Activated CD4-positive, alpha-beta T cell treated with anti-CD3 and anti-CD28 coated beads, Interleukin-2, amount 10 ng/mL, durations not matched to agents 7 days and 5 days (primary cell): ENCODE measurements around the gene RAB3GAP1. TPM values are rescaled to one million over a fixed set of nuclear protein-coding genes. Genes with fewer than 3 reads are reported as not detected.

Experiments used
- CTCF ChIA-PET: fragments of 350-600 bp; sonication (Branson Sonifier 250); formaldehyde crosslinking; loops from one replicate; lab custom pipeline; 2021; ENCODE audit warnings: antibody characterized with exemption; lab: Charles Lee
- POLR2A ChIA-PET: fragments of 350-600 bp; sonication (Branson Sonifier 250); formaldehyde crosslinking; loops from one replicate; lab custom pipeline; 2021; ENCODE audit warnings: antibody characterized with exemption; lab: Charles Lee
- DNase-seq: peaks from one replicate; pipeline ENCODE4 v3.0.0-alpha.2; 2020
- H3K27ac Mint-ChIP-seq: one replicate; pipeline ENCODE4 v1.8.0; 2021; ENCODE audit warnings: mild to moderate bottlenecking, moderate library complexity, mixed read lengths
- H3K27me3 Mint-ChIP-seq: one replicate; pipeline ENCODE4 v1.8.0; 2021; ENCODE audit warnings: mixed read lengths
- H3K36me3 Mint-ChIP-seq: one replicate; pipeline ENCODE4 v1.8.0; 2021; ENCODE audit warnings: low read depth, mixed read lengths
- H3K4me1 Mint-ChIP-seq: one replicate; pipeline ENCODE4 v1.8.0; 2021; ENCODE audit warnings: mixed read lengths
- H3K4me3 Mint-ChIP-seq: one replicate; pipeline ENCODE4 v1.8.0; 2021; ENCODE audit warnings: mild to moderate bottlenecking, moderate library complexity, mixed read lengths
- H3K9me3 Mint-ChIP-seq: one replicate; pipeline ENCODE4 v1.8.0; 2021; ENCODE audit warnings: mixed read lengths
- total RNA-seq, 2 experiments: library from RNA; stranded (reverse); gene quantifications; one replicate each; pipeline ENCODE4 v1.2.3, GENCODE V29; 2021

Gene RAB3GAP1
- total RNA-seq, 2 experiments from 2014 or later: 21.1 to 22.8 TPM

GRCh38 chr2:135163306-135163705 lies 111.2 kb downstream of the RAB3GAP1 start:
- Mint-ChIP-seq H3K4me3 (no peak overlapping the region), H3K4me1 (peaks cover 9% of the 10 kb centered on the region), H3K27me3 (no peaks in the 10 kb centered on the region), H3K9me3 (no peaks in the 10 kb centered on the region), H3K36me3 (peaks cover 28% of the 10 kb centered on the region), H3K27ac (no peak overlapping the region)
- POLR2A ChIA-PET: no interaction called here
- CTCF ChIA-PET: interaction anchor here (0.6 to 1.0 kb wide), 2 partner anchors 16 to 48 kb away, joined by 3 to 4 read pairs; no protein-coding TSS in a partner anchor
- DNase-seq: no peak

- peaks cover 11% of the 10 kb centered on the region for H3K4me1 Mint-ChIP-seq
- no peak overlapping the region for H3K27ac Mint-ChIP-seq
- H3K4me3 Mint-ChIP-seq: no peak overlapping the region
- CTCF ChIA-PET: interaction anchor here (0.6 to 1.0 kb wide), 2 partner anchors 16 to 630 kb away, joined by 3 to 4 read pairs; no protein-coding TSS in a partner anchor
- peaks cover 30% of the 10 kb centered on the region for H3K36me3 Mint-ChIP-seq
- H3K9me3 Mint-ChIP-seq: no peaks in the 10 kb centered on the region
- no peak for DNase-seq
- no peaks in the 10 kb centered on the region for H3K27me3 Mint-ChIP-seq
- POLR2A ChIA-PET: no interaction called here
These were observed 111.8 kb downstream of the RAB3GAP1 start for GRCh38 chr2:135163901-135164300.

DNA sequence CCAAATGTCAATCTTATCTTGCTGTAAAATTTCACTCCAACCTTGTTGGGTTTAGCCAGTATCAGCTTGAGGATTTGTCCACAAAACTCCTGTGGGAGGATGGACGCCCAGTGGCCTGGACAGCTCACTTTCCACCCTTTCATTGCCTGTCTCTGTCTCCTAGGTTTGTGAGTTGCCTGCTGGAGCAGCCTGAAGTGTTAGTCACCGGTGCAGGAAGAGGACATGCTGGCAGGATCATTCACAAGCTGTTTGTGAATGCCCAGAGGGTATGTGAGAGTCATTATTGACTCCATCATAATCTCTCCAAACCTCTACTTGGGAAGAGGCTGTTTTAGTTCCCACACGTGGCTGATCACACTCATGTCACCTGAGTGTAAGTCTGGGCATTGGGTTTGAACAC lies 112.3 kb downstream of the RAB3GAP1 start:
- CTCF ChIA-PET: interaction anchor here (0.6 kb wide), 1 partner anchor 630 kb away, joined by 3 read pairs; no protein-coding TSS in a partner anchor
- DNase-seq: no peak
- Mint-ChIP-seq H3K27me3 (no peaks in the 10 kb centered on the region), H3K4me1 (peaks cover 13% of the 10 kb centered on the region), H3K36me3 (peaks cover 31% of the 10 kb centered on the region), H3K4me3 (no peak overlapping the region), H3K27ac (no peak overlapping the region), H3K9me3 (no peaks in the 10 kb centered on the region)
- POLR2A ChIA-PET: no interaction called here

- H3K9me3 Mint-ChIP-seq: no peaks in the 10 kb centered on the region
- no peak overlapping the region for H3K4me3 Mint-ChIP-seq
- H3K27ac Mint-ChIP-seq: no peak overlapping the region
- CTCF ChIA-PET: interaction anchor here (0.7 kb wide), 1 partner anchor 804 kb away, joined by 5 read pairs; no protein-coding TSS in a partner anchor
- H3K27me3 Mint-ChIP-seq: no peaks in the 10 kb centered on the region
- DNase-seq: no peak
- POLR2A ChIA-PET: no interaction called here
- peaks cover 19% of the 10 kb centered on the region for H3K4me1 Mint-ChIP-seq
- peaks cover 41% of the 10 kb centered on the region for H3K36me3 Mint-ChIP-seq
These were observed 115.2 kb downstream of the RAB3GAP1 start for GRCh38 chr2:135167273-135167672.

DNA sequence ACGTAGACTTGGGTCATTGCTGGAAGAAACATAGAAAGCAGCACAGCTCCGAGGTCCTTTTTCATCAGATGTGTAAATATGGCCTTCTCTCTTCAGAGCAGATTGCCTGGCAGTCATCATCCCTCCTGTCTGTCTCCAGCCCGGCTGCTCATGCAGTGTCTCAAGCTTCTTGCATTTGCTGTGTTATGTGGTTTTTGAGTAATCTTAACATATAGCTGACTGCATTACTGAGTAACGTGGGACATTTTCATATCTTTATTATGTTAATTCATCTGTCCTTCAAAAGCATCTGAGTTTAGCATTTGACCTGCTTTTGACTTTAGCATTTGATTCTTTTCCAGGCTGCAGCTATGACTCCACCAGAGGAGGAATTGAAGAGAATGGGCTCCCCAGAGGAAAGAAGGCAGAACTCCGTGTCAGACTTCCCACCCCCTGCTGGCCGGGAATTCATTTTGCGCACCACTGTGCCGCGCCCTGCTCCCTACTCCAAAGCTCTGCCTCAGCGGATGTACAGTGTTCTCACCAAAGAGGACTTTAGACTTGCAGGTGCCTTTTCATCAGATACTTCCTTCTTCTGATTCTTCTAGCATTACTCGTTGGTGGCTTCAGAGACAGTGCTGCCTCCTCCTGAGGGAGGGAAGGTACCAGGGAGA lies 116.2 kb downstream of the RAB3GAP1 start:
- Mint-ChIP-seq H3K27ac (no peak overlapping the region), H3K36me3 (peaks cover 47% of the 10 kb centered on the region), H3K27me3 (no peaks in the 10 kb centered on the region), H3K9me3 (no peaks in the 10 kb centered on the region), H3K4me1 (peaks cover 13% of the 10 kb centered on the region), H3K4me3 (no peak overlapping the region)
- ChIA-PET CTCF (no interaction called here), POLR2A (no interaction called here)
- DNase-seq: no peak

- peaks cover 40% of the 10 kb centered on the region for H3K36me3 Mint-ChIP-seq
- CTCF ChIA-PET: no interaction called here
- POLR2A ChIA-PET: no interaction called here
- DNase-seq: no peak
- H3K9me3 Mint-ChIP-seq: no peaks in the 10 kb centered on the region
- H3K27ac Mint-ChIP-seq: peak overlapping the region; percentile 78
- H3K4me1 Mint-ChIP-seq: peaks cover 13% of the 10 kb centered on the region
- peak overlapping the region; percentile 48 for H3K4me3 Mint-ChIP-seq
- no peaks in the 10 kb centered on the region for H3K27me3 Mint-ChIP-seq
These were observed 118.0 kb downstream of the RAB3GAP1 start for GRCh38 chr2:135169900-135170753.

- DNase-seq: no peak
- POLR2A ChIA-PET: no interaction called here
- Mint-ChIP-seq H3K27me3 (no peaks in the 10 kb centered on the region), H3K4me1 (peaks cover 11% of the 10 kb centered on the region), H3K9me3 (peaks cover 3% of the 10 kb centered on the region), H3K27ac (no peak overlapping the region), H3K4me3 (no peak overlapping the region), H3K36me3 (peaks cover 42% of the 10 kb centered on the region)
- CTCF ChIA-PET: no interaction called here
These were observed 122.1 kb downstream of the RAB3GAP1 start for GRCh38 chr2:135174049-135174809.

DNA sequence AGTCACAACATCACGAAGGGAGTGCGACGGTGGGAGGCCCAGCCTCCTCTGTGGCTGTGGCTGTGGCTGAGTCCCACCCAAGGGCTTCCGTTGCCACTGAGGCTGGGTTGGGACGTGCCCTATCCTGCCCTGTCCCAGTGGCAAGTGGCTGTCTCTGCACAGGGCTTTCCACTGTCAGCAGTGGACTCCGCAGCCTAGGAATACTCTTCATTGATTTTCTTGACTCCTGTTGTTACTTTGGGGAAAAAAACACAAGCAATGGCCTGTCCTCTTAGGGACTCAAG lies 122.7 kb downstream of the RAB3GAP1 start:
- H3K36me3 Mint-ChIP-seq: peaks cover 40% of the 10 kb centered on the region
- ChIA-PET CTCF (no interaction called here), POLR2A (no interaction called here)
- peaks cover 3% of the 10 kb centered on the region for H3K9me3 Mint-ChIP-seq
- H3K4me1 Mint-ChIP-seq: peaks cover 9% of the 10 kb centered on the region
- H3K27me3 Mint-ChIP-seq: no peaks in the 10 kb centered on the region
- no peak for DNase-seq
- no peak overlapping the region for H3K4me3 Mint-ChIP-seq
- H3K27ac Mint-ChIP-seq: no peak overlapping the region

DNA sequence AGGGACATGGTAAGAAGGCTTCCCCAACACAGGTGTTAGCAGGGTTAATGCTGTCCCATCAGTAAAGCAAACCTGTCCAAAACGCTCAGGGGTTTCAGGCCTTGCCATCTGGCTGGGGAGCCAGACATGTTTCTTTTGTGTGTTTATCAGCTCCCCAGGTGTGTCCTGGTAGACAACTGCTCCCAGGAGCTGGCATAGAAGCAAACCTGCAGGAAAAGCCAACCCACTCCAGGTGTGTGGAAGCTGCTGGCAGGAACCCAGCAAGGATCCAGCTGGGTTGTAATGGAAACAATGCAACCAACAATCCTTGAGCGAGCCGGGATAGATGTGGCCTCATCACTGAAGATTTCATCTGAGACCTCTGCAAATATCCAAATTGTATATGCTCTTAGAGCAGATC lies 123.1 kb downstream of the RAB3GAP1 start:
- Mint-ChIP-seq H3K27ac (no peak overlapping the region), H3K36me3 (peaks cover 39% of the 10 kb centered on the region)
- POLR2A ChIA-PET: no interaction called here

DNA sequence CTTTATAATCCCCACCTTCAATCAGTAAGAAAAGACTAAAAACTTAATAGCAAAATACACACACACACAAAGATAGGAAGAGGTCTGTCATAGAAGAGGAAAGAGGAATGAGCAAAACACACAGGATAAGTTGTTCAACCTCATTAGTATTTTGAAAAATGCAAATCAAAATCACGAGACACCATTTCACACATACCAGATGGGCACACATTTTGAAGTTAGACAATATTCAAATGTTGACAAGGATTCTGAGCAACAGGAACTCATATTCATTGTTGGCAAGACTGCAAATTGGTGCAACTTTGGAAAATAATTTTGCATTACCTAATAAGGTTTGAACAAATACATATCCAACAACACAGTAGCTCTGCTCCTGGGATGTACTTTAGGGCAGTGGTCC lies 127.6 kb downstream of the RAB3GAP1 start:
- H3K9me3 Mint-ChIP-seq: peaks cover 3% of the 10 kb centered on the region
- H3K4me1 Mint-ChIP-seq: no peaks in the 10 kb centered on the region
- H3K27me3 Mint-ChIP-seq: no peaks in the 10 kb centered on the region
- H3K27ac Mint-ChIP-seq: no peak overlapping the region
- H3K4me3 Mint-ChIP-seq: no peak overlapping the region
- no peak for DNase-seq
- ChIA-PET POLR2A (no interaction called here), CTCF (no interaction called here)
- H3K36me3 Mint-ChIP-seq: peaks cover 14% of the 10 kb centered on the region

More for the DNA sequence above, 123.1 kb downstream of the RAB3GAP1 start:
- Mint-ChIP-seq H3K9me3 (peaks cover 3% of the 10 kb centered on the region), H3K27me3 (no peaks in the 10 kb centered on the region), H3K4me1 (peaks cover 6% of the 10 kb centered on the region), H3K4me3 (no peak overlapping the region)
- CTCF ChIA-PET: interaction anchor here (0.5 kb wide), 1 partner anchor 104 kb away, joined by 4 read pairs; no protein-coding TSS in a partner anchor
- no peak for DNase-seq

- no peaks in the 10 kb centered on the region for H3K9me3 Mint-ChIP-seq
- ChIA-PET CTCF (interaction anchor here (1.1 kb wide), 1 partner anchor 9 kb away, joined by 3 read pairs; no protein-coding TSS in a partner anchor), POLR2A (no interaction called here)
- no peak overlapping the region for H3K4me3 Mint-ChIP-seq
- H3K4me1 Mint-ChIP-seq: no peaks in the 10 kb centered on the region
- H3K27ac Mint-ChIP-seq: no peak overlapping the region
- H3K36me3 Mint-ChIP-seq: no peaks in the 10 kb centered on the region
- H3K27me3 Mint-ChIP-seq: no peaks in the 10 kb centered on the region
- DNase-seq: no peak
These were observed 130.1 kb downstream of the RAB3GAP1 start for GRCh38 chr2:135182190-135182589.

- Mint-ChIP-seq H3K4me1 (no peaks in the 10 kb centered on the region), H3K9me3 (no peaks in the 10 kb centered on the region), H3K27me3 (no peaks in the 10 kb centered on the region), H3K4me3 (no peak overlapping the region), H3K36me3 (no peaks in the 10 kb centered on the region), H3K27ac (no peak overlapping the region)
- CTCF ChIA-PET: interaction anchor here (1.1 kb wide), 1 partner anchor 9 kb away, joined by 3 read pairs; no protein-coding TSS in a partner anchor
- no peak for DNase-seq
- POLR2A ChIA-PET: no interaction called here
These were observed 130.5 kb downstream of the RAB3GAP1 start for GRCh38 chr2:135182601-135183000.
